HG03469 (cell line): Measurements from ENCODE around the gene STMND1.

Experiments used
- ATAC-seq: cut with Tn5 transposase; IDR thresholded peaks from one replicate; pipeline ENCODE4 v1.9.1; 2021; ENCODE audit warnings: mild to moderate bottlenecking, moderate library complexity, moderate number of reproducible peaks; ENCODE audit not compliant: unreplicated experiment

The STMND1 gene

DNA sequence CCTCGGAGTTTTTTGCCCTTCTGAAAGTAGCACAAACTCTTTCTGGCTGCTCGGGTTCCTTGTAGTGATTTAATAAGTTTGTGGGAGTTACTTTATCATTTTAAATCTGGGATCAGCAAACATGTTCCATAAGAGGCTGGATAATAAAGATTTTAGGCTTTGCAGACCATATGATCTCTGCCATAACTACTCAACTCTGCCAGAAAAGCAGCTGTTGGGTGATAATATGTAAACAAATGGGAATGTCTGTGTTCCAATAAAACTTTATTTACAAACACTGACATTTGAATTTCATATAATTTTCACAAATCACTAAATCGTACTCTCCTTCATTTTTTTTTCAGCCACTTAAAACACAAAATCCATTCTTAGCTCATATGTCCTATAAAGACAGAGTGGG, 3.9 kb upstream of the STMND1 start:
- no peak for ATAC-seq

DNA sequence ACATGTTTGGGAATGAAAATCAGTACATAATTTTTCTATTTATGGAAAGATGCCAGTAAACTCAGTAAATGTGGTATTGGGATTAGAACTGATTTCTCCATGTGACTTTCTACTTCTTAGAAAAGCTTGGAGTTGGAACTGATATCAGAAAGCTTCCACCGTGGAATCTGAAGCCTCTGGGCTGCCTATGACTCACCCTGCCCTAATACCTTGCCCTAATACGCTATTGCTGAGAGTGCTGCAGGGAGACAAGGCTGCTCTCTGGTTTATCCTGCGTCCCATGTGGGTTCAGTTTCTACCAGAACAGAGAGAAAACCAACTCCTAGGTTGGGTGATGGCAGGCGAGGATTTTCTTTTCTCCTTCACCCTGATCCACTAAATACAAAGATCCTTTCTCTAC, 3.3 kb upstream of the STMND1 start:
- ATAC-seq = no peak

DNA sequence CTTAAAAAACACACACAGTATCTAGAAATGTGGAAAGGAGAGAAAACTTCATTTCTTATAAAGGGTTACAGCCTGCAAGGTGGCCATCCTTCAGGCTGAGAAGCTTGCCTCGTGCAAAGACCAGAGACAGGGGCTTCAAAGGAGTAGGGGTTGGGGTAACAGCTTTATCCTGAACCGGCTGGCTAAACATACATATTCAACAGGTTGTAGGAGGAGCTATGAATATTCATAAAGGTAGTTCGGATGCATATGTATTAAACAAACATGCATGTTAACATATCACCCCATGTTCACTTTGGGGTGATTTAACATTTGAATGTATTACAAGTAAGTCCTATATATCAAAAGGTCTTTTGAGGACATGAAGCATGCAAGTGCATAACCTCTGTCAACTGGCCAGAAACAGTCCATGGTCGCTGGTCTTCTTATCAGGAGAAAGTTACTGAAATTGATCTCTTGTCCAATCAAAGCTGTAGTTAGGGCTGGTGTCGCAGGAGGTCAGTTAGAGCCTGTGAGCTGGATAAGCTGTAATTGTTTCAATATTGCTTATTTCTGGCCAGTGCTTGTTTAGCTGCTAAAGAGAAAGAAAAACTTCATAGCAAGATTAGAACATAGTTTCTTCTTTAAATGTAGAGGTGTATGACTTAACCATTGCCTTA, 2.3 kb upstream of the STMND1 start:
- ATAC-seq = no peak

DNA sequence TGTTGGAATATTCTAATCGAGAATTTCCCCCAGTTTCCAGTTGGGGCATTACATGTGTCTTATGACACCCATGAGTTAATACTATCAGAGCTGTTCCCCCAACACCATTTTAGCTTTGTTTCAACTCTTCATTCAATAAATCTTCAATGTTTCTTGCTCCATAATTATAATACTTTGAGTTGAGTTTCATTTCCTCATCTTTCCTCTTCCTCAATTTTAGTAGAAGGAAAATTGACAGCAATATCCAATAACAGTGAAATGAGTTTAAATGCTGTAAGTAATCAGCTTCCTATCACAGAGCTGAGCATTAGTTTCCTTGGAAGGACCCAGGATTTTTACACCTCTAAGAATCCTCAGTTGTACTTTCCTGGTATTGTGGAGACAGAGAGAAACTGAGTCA, 1.0 kb upstream of the STMND1 start:
- ATAC-seq = no peak

DNA sequence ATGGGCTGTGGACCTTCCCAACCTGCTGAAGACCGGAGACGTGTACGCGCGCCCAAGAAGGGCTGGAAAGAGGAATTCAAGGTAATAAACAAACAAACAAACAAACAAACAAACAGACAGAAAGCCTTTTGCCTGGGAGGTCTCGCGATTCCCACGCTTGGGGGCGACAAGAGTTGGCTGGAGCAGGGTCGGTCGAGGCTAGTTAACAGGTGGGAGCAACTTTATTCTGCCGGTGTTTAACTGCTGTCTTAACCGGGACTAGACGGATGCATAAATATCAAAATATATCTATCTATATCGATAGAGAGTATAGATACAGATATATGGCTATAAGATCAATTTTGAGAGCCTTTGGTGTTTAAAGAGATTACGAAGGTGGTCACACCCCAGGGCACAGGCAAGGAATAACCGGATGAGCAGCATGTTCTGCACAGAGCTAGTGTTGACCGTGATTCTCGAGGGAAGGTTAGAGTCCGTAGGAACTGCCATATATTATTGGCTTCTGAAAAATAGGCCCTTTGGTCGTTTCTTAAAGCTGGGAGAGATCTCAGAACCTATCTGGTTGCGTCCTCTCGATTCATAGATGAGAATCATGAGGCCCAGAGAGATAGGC, 514 bp downstream of the STMND1 start:
- no peak for ATAC-seq

DNA sequence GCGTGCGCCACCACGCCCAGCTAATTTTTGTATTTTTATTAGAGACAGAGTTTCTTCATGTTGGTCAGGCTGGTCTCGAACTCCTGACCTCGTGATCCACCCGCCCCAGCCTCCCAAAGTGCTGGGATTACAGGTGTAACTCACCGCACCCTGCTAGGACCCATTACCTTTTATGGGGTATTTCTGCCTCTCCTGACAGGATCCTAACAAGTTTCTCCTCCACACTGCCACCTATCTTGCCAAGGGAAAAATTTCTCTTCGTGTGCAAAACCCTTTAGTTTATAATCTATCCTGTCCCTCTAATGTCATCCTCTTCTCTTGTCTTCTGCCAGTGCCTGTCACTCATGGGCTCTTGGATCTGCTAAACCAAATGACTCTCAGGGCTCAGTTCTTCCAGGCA, 1.9 kb downstream of the STMND1 start:
- no peak for ATAC-seq

DNA sequence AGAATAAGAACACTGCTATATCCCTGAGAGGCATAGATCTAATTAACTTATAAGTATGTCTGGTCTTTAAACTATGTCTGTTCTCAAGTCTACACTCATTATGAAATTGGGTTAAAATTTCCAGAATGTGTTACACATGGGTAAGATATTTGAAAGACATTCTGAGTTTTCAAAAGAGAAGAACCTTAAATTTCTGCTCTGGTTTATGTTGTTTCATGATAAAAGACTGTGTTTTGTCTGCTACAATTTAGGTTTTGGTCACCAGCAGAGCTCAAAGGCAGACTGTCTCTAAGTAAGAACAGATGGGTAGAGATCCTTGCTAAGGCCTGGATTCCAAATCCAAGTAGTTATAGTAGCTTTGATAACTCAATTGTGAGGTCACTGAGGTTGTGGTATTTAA, 6.0 kb downstream of the STMND1 start:
- no peak for ATAC-seq

DNA sequence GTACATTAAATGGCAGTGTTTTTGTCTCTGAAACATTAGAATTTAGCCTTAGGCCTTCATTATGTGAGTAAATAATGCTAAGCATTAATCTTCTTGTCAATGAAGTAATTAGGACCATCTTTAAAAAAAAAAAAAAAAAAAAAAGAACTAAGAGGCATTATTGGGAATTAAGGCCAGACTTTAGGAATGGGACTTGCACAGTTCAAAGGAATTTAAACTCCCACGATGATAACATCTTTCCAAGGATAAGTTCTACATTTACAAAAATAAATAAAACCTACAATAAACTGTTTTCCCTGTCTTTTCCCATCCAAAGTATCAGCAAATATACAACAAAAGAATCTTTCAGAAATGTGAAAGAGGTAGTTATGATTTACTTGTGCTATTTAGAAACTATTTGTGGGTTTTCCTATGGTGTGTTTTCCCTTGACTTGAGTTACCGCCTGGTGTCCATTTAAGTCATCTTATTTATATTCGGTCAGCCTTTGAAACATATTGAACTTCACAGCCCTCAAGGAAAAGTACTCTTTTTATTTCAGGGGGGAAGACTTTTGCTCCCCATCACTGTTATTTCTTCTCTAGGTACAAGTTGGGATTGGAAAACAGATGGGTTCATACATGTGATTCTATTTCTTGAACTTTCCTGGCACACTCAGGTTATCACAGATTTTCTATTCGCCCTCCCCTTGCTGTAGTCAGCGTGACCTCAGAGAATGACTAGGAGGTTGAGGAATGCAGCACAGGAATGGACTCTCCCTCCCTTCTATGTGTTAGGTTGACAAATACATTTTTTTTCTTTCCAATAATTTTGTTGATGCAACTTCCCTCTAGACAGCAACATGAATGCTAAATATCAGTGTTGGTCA, 13.6 kb downstream of the STMND1 start:
- ATAC-seq = no peak

DNA sequence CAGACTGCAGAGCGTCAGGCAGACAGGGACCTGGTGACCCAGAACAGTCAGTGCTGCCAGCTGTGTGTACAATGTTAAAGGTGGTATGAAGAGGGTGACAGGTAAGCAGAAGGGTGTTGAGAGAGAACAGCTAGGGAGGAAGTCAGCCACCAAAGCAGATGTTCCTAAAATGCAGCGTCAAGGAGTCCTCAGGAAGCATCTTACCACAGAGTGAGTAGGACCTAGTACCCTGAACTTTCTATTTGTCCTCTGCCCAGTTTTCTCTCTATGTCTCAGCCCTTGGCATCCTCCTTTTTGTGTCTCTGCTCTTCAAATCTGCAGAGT, 14.2 kb downstream of the STMND1 start:
- no peak for ATAC-seq

DNA sequence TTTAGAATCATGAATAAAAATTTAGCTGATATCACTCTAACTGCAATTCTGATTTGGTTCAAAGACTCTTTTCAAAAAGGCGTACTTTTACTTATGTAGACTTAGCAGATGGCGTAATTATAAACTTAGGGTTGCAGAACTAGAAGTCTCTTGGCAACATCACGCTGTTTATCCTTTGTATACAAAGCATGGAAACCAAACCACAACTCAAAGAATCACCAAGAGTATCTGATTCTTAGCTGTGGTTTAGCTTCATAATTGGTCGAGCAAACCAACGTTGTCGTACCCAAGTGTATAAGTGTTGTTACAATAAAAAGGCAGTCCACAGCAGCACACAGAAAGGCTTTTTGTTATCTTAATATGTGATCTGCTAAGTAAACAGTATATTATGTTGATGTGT, 18.2 kb downstream of the STMND1 start:
- ATAC-seq = no peak

DNA sequence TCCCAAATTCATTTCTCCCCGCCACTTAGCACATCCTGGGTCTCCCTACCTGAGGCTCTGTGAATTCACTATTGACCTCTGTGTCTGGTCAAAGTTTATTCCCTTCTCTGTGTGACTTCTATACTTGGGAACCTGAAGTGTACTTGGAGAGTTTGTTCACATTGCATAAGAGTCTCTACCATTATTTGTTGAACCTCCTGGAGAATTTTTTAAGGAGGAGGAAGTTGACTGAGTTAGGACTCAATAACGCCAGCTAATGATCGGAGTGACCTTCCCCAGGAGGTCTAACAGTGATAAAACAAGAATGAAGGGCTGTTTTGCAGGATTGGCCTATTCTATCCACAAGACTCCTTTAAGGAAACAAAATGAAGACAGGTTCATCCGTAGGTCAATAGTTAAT, 23.6 kb downstream of the STMND1 start:
- no peak for ATAC-seq

DNA sequence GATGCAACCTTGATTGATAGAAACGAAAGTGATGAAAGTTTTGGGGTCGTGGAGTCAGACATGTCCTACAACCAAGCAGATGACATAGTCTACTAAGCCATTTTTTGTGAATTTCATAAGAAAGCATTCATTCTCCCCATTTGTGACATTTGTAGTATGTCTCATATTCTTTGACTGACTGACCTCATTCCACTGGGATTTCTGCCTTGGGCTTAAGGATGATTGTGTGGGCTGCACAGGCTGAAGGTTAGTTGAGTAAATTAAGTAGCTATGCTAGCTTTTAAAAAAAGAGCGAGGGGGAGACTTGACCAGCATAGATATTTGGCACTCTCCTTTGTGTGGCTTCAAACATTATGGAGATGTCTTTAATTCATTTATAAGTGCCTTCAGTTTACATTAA, 28.9 kb downstream of the STMND1 start:
- no peak for ATAC-seq

DNA sequence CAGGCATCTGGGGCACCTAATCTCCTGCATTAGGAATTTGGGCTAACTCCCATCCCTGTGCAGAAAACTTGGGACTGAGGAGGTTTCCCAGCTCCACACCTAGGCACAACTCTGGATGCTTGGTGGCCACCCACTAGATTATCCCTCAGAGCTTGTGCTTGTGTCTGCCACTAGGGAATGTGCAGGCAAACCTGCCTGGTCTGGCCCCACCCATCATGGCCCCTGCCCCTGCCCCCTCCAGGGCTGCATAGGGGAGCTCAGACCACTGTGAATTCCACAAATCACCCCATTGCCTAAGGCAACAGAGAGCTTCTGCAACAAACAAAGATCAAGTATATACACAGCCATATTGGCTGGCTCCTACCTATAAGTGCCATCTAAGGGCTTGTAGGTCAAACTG, 31.1 kb downstream of the STMND1 start:
- ATAC-seq = no peak

DNA sequence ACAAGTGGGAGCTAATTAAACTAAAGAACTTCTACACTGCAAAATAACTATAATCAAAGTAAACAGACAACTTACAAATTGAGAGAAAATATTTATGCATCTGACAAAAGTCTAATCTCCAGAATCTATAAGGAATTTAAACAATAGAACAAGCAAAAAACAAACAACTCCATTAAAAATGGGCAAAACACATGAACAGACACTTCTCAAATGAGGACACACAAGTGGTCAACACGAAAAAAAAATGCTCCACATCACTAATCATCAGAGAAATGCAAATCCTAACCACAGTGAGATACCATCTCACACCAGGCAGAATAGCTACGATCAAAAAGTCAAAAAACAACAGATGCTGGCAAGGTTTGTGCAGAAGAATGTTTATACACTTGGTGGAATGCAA, 36.2 kb downstream of the STMND1 start:
- ATAC-seq = no peak

DNA sequence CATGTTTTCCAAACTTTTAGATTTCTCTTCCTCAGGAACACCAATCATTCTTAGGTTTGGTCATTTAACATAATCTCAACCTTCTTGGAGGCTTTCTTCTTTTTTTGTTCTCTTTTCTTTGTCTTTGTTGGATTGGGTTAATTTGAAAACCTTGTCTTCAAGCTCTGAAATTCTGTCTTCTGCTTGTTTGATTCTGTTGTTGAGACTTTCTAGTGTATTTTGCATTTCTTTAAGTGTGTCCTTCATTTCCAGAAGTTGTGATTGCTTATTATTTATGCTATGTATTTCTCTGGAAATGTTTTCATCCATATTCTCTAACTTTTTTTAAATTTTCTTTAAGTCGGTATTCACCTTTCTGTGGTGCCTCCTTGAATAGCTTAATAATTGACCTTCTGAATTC, 42.2 kb downstream of the STMND1 start:
- ATAC-seq = no peak

DNA sequence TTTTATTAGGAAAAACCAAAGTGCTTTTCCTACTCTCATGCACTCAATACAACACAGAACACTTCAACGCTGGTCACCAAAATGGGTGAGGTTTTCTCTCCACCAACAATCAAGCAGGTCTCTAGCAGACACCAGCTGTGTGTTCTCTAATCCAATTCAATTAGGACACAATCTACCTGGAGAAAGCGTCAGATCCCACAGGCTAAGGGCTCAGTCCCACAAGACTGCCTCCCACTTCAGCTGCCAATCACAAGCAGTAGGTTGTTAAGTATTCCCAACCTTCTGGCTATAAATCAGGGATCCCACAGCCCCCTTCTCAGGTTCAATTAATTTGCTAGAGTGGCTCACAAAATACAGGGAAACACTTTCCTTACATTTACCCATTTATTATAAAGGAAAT, 47.7 kb downstream of the STMND1 start:
- ATAC-seq = no peak

DNA sequence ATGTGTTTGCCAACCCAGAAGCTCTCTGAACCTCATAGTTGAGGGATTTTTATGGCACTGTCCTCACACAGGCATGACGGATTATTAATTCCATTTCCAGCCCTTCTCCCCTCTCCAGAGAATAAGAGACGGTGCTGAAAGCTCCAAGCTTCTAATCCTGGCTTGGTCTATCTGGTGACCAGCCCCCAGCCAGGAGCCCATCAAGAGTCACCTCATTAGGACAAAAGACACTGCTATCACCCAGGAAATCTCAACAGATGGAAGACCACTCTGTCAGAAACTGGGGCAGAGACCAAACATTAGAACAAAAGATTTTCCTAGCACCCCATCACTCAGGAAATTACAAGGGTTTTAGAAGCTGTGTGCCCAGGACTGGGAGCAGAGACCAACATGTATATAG, 48.2 kb downstream of the STMND1 start:
- ATAC-seq = no peak

DNA sequence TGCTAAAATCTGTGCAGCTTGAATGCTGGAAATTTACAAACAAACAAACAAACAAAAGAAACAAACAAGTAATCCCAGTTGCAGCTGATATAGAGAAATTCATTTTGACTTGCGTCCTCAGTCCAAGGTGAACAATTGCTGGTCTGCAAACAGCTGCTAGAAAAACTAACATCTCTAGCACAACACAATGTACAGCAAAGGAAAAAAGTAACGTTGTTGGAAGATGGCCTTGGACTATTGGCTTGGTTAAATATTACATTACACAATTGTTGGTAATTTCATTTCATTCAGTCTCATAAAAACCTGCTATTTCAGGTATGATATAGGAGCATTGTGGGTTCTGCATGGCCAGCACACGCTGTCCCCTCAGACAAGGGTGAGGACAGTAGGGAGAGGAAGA, 50.0 kb downstream of the STMND1 start:
- no peak for ATAC-seq

DNA sequence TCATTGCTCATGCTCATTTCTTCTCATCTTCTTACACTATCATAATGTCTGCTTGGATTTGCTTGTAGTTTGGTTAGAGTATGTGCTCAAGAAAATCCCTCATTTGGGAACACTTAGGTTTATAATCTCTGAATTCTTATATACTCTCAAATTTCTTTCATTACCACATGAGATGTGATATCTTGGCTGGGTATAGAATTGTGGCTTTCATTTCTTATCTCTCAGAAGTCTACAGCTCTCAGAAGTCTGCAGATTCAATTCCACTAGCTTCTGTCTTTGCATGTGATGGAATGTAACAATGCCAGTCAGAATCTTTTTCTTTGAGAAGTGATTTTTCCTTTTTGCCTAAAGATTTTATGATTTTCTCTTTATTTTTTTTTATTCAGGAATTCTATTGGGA, 50.9 kb downstream of the STMND1 start:
- no peak for ATAC-seq

DNA sequence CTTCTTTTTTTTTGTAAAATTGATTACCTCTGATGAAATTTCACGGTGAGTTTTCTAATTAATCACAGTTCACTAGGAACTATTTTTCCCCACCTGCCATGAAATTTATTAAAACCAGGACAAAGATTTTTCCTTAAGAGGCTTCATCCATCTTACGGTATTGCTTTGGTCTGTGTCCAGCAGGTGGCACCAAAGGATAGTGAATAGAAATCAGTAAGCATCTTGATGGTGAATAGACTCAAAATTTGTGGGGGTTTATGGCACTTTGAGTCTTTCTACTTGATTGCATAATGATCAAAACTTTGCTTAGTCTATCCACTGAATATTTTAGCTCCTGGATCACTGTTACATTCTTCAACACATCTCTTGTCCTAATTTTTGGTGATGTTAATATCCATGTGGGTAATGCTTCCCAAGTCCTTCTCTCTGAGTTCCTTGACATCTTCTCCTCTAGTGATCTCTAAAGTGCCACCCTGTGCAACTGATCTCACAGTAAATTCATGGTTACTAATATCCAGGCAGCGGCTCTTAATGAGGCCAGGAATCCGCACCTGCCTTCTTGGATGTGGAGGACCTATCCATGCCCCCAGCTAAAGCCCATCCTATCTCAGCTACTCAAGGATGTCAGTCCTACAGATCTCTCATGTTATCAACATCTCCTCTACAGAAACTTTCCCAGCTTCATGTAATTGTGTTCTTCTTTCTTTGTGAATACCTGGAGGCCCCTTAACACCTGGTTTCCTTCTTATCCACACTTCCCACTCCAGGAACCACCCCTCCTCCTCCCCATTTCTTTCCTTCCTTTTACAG, 54.5 kb downstream of the STMND1 start:
- ATAC-seq = no peak

DNA sequence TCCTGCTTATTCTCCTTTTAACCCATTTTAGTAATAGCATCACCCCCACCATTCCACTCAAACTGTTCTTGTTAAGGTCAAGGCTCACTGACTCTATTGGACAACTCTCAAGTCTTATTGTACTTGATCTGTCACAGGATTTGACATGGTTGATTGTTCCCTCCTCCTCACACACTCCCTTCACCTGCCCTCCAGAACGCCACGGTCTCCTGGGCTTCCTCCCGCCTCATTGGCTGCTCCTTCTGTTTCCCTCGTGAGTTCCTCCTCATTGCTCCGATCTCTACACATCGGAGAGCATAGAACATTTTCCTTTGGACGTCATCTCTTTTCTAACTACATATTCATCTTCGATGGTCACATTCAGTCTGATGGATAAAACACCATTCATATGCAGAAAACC, 55.1 kb downstream of the STMND1 start:
- ATAC-seq = no peak

DNA sequence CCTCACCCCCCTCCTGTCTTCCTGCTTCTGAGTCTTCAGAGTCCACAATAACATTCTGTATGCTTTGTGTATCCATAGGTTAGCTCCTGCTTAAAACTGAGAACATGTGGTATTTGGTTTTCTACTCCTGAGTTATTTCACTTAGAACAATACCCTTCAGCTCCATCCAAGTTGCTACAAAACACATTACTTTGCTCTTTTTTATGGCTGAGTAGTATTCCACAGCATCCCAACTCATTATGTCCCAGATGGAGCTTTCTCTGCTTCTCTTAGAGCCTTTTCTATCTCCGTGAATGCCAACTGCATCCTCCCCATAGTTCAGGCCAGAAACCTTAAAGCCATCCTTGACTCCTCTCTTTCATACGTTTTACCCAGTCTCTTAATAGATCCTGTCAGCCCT, 55.8 kb downstream of the STMND1 start:
- ATAC-seq = no peak
